Right lobe of liver (tissue), 6 donors: ENCODE results near the gene CCNQ. TPM values are rescaled to one million over a fixed set of nuclear protein-coding genes. Genes with fewer than 3 reads are reported as not detected.
A peak's percentile ranks its signal among the peaks of the same experiment; 100 is the strongest.

Source experiments
- ATAC-seq, 4 donors: fragments of 200-7000 bp; cut with Tn5 transposase; one replicate each; pipeline ENCODE4 v1.9.1; 2020; ENCODE audit warnings: mild to moderate bottlenecking in 4 of 4, moderate library complexity in 4 of 4
- DNase-seq, 3 donors: peaks; one replicate each; pipeline ENCODE4 v3.0.0-alpha.2; 2020
- H3K27ac ChIP-seq, 3 donors: fragments of 200-600 bp; one replicate each; pipeline ENCODE4 v1.8.0; 2022
- H3K27me3 ChIP-seq, 2 donors: fragments of 200-600 bp; one replicate each; pipeline ENCODE4 v1.8.0; 2022
- H3K36me3 ChIP-seq, 4 donors: fragments of 200-600 bp; sonication (generic) in 1 of 4; one replicate each; pipeline versions ENCODE4 v1.5.1 to v1.8.0; 2017 to 2022; ENCODE audit warnings: control low read depth in 1 of 4
- H3K4me1 ChIP-seq, 4 donors: fragments of 200-600 bp; sonication (generic) in 1 of 4; one replicate each; pipeline versions ENCODE4 v1.5.1 to v1.8.0; 2017 to 2022; ENCODE audit warnings: control low read depth in 1 of 4
- H3K4me3 ChIP-seq, 3 donors: fragments of 200-600 bp; one replicate each; pipeline ENCODE4 v1.8.0; 2022
- H3K9me3 ChIP-seq, 4 donors: fragments of 200-600 bp; sonication (generic) in 1 of 4; one replicate each; pipeline versions ENCODE4 v1.5.1 to v1.8.0; 2017 to 2022; ENCODE audit warnings: control low read depth in 1 of 4
- CTCF ChIP-seq, 4 donors: fragments of 200-600 bp in 3 of 4; fragments of 450-650 bp in 1 of 4; IDR thresholded peaks; one replicate each; pipeline versions ENCODE4 v1.5.1 to v1.8.0; 2016 to 2022; ENCODE audit warnings: antibody characterized with exemption in 4 of 4, mild to moderate bottlenecking in 2 of 4
- POLR2A ChIP-seq: fragments of 450-650 bp; IDR thresholded peaks from one replicate; pipeline ENCODE4 v1.6.1; 2017; ENCODE audit warnings: antibody characterized with exemption, mild to moderate bottlenecking
- WGBS: methylation state at CpG from one replicate; pipeline ENCODE4 v1.1.6; 2018; ENCODE audit warnings: low coverage, low lambda C conversion rate; ENCODE audit not compliant: insufficient coverage; ENCODE audit errors: missing lambda C conversion rate; 5-methylcytosine and 5-hydroxymethylcytosine counted together
- intact Hi-C, 2 donors: fragments of 100-400 bp; cut with DNase I; formaldehyde crosslinking; loops; one replicate each; pipeline versions ENCODE4 v1.11.2 to v1.14.1; 2022
- total RNA-seq, 6 experiments: library from RNA; depleted of rRNA in 2 of 6; stranded (reverse); fragments of >200 nt in 2 of 6; fragmentation: NEBNext Ultra II Directional in 3 of 6; extraction: Animal tissue kit (Norgen Biotek cat#: 25700) in 3 of 6; gene quantifications; one replicate each; pipeline versions ENCODE4 v1.1.0 to v1.2.4, GENCODE V29; 2016 to 2023
- donor health status: DM: no; HTN: yes; CAD: no.
- donor health status: DM: no; HTN: no; CAD: no.
- donor health status: DM: no; HTN: no; CAD: no.
- donor health status: DM: no; HTN: yes; CAD: no.
- donor health status: DM: no; HTN: yes; CAD: no.

The CCNQ gene
- total RNA-seq, 6 experiments from 2014 or later = 5.6 to 14.0 (median 7.5) TPM

- Histone ChIP-seq H3K36me3 (no peaks in the 10 kb centered on the region), H3K9me3 (no peaks in the 10 kb centered on the region), H3K4me1 (peaks cover 0 to 4% (median 0%) of the 10 kb centered on the region in 4 donors), H3K27me3 (no peaks in the 10 kb centered on the region), H3K27ac (no peak overlapping the region), H3K4me3 (no peak overlapping the region)
- 67% methylated on average over 1 of the region's 23 CpGs for WGBS
- TF ChIP-seq CTCF (IDR thresholded peaks at IDR 0.05) = no peak
- TF ChIP-seq POLR2A = no peak
- intact Hi-C loops = no loop called here
- ATAC-seq = no peak
- DNase-seq = no peak
These were observed 41.2 kb upstream of the CCNQ start for GRCh38 chrX:153640045-153640686.

GRCh38 chrX:153639177-153640044 lies 40.5 kb upstream of the CCNQ start:
- TF ChIP-seq POLR2A = no peak
- TF ChIP-seq CTCF (IDR thresholded peaks at IDR 0.05) = no peak
- no peaks in the 10 kb centered on the region for H3K36me3 ChIP-seq
- no peaks in the 10 kb centered on the region for H3K9me3 ChIP-seq
- WGBS = 60% methylated on average over 10 of the region's 28 CpGs
- H3K27ac ChIP-seq = no peak overlapping the region
- no peak overlapping the region for H3K4me3 ChIP-seq
- DNase-seq (no peak), ATAC-seq (no peak)
- intact Hi-C loops = no loop called here
- H3K27me3 ChIP-seq = no peaks in the 10 kb centered on the region
- peaks cover 0 to 4% (median 0%) of the 10 kb centered on the region in 4 donors for H3K4me1 ChIP-seq

GRCh38 chrX:153638436-153639176 lies 39.7 kb upstream of the CCNQ start:
- no peak overlapping the region for H3K27ac ChIP-seq
- H3K27me3 ChIP-seq = no peaks in the 10 kb centered on the region
- no peaks in the 10 kb centered on the region for H3K36me3 ChIP-seq
- H3K9me3 ChIP-seq = no peaks in the 10 kb centered on the region
- DNase-seq = peak in 1 of 3 donors; percentile 48
- intact Hi-C loops = no loop called here
- TF ChIP-seq POLR2A (no peak), CTCF (IDR thresholded peaks at IDR 0.05) (no peak)
- no peak for ATAC-seq
- H3K4me3 ChIP-seq = no peak overlapping the region
- WGBS = 53% methylated on average over 6 of the region's 20 CpGs
- H3K4me1 ChIP-seq = peaks cover 0 to 2% (median 0%) of the 10 kb centered on the region in 4 donors

- DNase-seq (no peak), ATAC-seq (no peak)
- TF ChIP-seq CTCF (IDR thresholded peaks at IDR 0.05) (no peak), POLR2A (no peak)
- no peaks in the 10 kb centered on the region for H3K9me3 ChIP-seq
- H3K36me3 ChIP-seq = no peaks in the 10 kb centered on the region
- H3K4me1 ChIP-seq = no peaks in the 10 kb centered on the region
- H3K27ac ChIP-seq = no peak overlapping the region
- no peaks in the 10 kb centered on the region for H3K27me3 ChIP-seq
- intact Hi-C loops = no loop called here
- no peak overlapping the region for H3K4me3 ChIP-seq
- no CpG with 5 or more reads among the region's 6 CpGs for WGBS
These were observed 39.1 kb upstream of the CCNQ start for GRCh38 chrX:153638041-153638371.
